GM12873 (cell line): ENCODE data around the gene ULK4.

ENCODE experiments used
- TF ChIP-seq, protein P1 (sequence below): IDR thresholded peaks from 2 replicates; pipeline ENCODE4 v1.5.1; 2012; ENCODE audit warnings: low read depth, mild to moderate bottlenecking, moderate library complexity, low read length, control low read depth; ENCODE audit not compliant: insufficient read depth; ENCODE audit errors: missing control alignments

Gene ULK4

GRCh38 chr3:41882956-41883355 lies 78.9 kb downstream of the ULK4 start:
- TF ChIP-seq, protein P1, sequence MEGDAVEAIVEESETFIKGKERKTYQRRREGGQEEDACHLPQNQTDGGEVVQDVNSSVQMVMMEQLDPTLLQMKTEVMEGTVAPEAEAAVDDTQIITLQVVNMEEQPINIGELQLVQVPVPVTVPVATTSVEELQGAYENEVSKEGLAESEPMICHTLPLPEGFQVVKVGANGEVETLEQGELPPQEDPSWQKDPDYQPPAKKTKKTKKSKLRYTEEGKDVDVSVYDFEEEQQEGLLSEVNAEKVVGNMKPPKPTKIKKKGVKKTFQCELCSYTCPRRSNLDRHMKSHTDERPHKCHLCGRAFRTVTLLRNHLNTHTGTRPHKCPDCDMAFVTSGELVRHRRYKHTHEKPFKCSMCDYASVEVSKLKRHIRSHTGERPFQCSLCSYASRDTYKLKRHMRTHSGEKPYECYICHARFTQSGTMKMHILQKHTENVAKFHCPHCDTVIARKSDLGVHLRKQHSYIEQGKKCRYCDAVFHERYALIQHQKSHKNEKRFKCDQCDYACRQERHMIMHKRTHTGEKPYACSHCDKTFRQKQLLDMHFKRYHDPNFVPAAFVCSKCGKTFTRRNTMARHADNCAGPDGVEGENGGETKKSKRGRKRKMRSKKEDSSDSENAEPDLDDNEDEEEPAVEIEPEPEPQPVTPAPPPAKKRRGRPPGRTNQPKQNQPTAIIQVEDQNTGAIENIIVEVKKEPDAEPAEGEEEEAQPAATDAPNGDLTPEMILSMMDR: no peak

- TF ChIP-seq, protein P1: peak; percentile 51
Observed at GRCh38 chr3:41881233-41881821, 80.6 kb downstream of the ULK4 start.

DNA sequence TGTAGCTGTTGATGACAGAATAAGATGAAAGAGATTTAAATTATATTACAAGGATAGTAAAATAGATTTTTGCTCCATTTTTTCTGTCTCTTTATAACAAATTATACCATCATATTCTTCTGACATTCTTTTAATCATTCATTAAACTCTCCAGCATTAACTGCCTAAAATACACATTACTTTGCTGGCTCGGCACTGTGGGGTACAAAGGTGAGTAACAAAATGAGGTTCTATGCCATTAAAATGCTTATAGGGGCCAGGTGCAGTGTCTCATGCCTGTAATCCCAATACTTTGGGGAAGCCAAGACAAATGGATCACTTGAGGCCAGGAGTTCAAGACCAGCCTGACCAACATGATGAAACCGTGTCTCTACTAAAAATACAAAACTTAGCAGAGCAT lies 81.5 kb downstream of the ULK4 start:
- TF ChIP-seq, protein P1: no peak

DNA sequence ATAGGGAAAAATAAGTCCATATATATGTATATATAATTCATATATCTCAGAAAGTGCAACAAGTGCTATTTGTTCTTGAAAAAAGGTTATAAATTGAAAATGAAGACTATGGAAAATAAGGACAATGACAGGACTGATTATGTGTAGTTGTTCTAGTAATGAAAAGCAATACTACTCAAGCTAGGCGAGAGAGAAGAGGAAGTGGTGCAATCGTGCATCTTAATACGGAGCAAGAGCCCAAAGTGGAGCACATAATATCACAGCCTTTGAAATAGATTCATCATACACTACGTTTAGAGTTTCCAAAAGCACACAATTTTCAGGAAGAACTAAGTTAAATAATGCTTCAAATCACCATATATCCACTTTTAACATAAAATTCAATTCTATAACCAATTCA lies 87.9 kb downstream of the ULK4 start:
- TF ChIP-seq, protein P1: no peak

- TF ChIP-seq, protein P1: no peak
Observed at GRCh38 chr3:41872157-41872556, 89.7 kb downstream of the ULK4 start.

GRCh38 chr3:41867533-41867932 lies 94.4 kb downstream of the ULK4 start:
- TF ChIP-seq, protein P1: no peak

DNA sequence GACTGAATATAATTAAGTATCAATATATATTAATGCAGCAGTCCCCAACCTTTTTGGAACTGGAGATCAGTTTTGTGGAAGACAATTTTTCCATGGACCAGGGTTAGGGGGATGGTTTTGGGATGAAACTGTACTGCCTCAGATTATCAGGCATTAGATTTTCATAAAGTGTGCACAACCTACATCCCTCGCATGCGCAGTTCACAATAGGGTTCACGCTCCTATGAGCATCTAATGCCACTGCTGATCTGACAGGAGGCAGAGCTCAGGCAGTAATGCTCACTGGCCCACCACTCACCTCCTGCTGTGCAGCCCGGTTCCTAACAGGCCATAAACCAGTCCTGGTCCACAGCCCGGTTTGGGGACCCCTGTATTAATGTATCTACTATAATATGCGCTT lies 95.6 kb downstream of the ULK4 start:
- TF ChIP-seq, protein P1: no peak
